GM18508 (cell line): ENCODE measurements around the gene TAS2R60.
"Not testable (repeated sequence)": the region's sequence is repeated elsewhere in the genome, so short reads cannot be mapped to it uniquely, and the experiment has no call there.

ENCODE experiments used
- ATAC-seq: cut with Tn5 transposase; IDR thresholded peaks from one replicate; pipeline ENCODE4 v1.9.1; 2021; ENCODE audit warnings: moderate number of reproducible peaks; ENCODE audit not compliant: insufficient read depth, unreplicated experiment

The TAS2R60 gene

GRCh38 chr7:143410521-143411004 is 32.7 kb upstream of the TAS2R60 start:
- ATAC-seq = no peak

GRCh38 chr7:143411976-143412708 is 31.1 kb upstream of the TAS2R60 start:
- ATAC-seq = no peak

GRCh38 chr7:143413123-143413522 is 30.1 kb upstream of the TAS2R60 start:
- ATAC-seq = no peak

DNA sequence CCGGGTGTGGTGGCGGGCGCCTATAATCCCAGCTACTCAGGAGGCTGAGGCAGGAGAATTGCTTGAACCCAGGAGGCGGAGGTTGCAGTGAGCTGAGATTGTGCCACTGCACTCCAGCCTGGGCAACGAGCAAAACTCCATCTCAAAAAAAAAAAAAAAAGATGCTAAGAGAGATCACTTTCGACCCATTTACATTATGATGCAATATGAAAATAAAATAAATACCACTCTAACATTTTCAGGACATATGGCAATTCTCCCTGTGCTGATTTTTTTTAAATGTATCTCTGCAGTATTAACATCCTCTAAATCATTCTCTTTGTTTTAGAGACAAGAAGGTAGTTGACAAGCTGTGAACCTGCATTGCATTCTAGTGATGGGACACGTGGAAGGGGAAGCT is 28.0 kb upstream of the TAS2R60 start:
- not testable (repeated sequence) for ATAC-seq

- ATAC-seq = no peak
Measured at GRCh38 chr7:143415742-143416397, 27.4 kb upstream of the TAS2R60 start.

GRCh38 chr7:143416565-143417149 is 26.6 kb upstream of the TAS2R60 start:
- ATAC-seq = no peak

DNA sequence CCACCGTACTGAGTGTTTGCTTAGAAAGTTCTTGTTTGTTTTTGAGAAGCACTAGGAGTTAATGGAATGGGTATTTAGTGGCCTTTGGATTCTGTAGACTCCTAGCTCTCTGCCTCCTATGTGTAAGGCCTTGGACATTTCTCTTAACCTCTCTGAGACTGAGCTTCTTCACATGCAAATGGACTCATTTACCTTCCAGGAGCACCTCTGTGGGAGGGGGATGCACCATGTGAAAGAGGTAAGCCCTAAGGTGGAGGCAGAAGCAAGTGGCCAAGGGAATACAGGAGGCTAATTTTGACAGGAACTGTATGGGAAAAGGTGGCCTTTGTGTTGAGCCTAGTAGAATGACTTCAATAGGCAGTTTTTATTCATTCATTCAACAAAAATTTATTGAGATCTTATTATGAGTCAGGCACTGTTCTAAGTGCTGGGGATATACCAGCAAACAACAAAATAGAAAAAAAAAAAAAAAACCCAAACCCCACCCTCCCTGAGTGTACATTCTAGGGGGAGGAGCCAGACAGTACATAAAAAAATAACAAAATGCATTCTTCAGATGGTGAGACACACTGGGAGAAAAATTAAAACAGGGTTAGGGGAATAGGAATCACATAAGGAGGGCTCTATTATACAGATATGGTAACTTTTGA is 25.4 kb upstream of the TAS2R60 start:
- ATAC-seq = no peak

- no peak for ATAC-seq
Measured at GRCh38 chr7:143418681-143419458, 24.4 kb upstream of the TAS2R60 start.

DNA sequence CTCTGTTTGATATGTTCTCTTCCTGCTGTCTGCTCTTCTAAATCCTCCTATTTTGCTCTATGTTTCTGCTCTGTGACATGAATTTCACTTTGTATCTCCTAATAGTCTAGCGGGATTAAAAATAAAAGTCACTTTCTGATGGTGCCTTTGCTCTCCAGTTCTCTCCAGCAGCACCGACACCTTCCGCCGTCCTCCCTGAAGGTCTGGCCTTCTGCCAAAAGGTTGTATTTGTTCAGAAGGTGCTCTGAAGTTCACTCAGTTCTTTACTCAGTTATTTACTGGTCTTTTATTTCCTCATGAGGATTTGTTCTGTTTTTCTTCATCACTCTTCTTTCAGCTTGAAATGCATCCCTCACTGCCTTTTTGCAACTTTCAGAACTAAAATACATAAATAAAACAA is 23.4 kb upstream of the TAS2R60 start:
- ATAC-seq = no peak

GRCh38 chr7:143420624-143421023 is 22.6 kb upstream of the TAS2R60 start:
- ATAC-seq = not testable (repeated sequence)

GRCh38 chr7:143422033-143422432 is 21.2 kb upstream of the TAS2R60 start:
- ATAC-seq = no peak

GRCh38 chr7:143424476-143424875 is 18.8 kb upstream of the TAS2R60 start:
- ATAC-seq = not testable (repeated sequence)

DNA sequence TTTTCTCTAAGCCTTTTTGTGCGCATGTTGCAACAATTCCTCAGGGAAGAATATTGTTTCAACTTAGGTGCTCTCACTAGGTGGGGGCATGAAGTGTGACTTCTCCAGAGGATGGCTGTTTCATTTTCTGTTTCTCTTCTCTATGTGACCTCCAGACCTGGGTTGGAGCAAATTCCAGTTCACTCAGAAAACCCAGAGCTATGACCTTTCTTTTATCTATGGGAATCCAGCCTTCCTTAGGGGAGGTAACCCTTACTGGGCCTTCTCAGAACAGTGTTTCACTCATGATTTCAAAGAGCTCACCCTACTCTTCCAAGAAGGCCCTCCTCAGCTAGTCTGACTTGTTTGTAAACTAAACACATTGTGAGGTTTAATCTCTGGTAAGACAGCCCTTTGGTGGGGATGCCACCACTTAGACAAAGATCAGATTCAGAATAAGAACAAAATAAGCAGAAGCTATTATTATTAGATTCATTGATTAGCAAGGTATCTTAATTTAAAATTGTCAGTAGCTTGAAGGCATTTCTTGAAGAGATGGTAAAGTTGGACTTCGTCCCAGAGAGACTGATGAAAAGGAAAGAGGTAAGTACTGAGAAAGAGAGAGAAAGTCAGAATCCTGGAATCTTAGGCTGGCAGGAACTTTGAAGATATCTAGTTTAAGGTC is 16.6 kb upstream of the TAS2R60 start:
- no peak for ATAC-seq

DNA sequence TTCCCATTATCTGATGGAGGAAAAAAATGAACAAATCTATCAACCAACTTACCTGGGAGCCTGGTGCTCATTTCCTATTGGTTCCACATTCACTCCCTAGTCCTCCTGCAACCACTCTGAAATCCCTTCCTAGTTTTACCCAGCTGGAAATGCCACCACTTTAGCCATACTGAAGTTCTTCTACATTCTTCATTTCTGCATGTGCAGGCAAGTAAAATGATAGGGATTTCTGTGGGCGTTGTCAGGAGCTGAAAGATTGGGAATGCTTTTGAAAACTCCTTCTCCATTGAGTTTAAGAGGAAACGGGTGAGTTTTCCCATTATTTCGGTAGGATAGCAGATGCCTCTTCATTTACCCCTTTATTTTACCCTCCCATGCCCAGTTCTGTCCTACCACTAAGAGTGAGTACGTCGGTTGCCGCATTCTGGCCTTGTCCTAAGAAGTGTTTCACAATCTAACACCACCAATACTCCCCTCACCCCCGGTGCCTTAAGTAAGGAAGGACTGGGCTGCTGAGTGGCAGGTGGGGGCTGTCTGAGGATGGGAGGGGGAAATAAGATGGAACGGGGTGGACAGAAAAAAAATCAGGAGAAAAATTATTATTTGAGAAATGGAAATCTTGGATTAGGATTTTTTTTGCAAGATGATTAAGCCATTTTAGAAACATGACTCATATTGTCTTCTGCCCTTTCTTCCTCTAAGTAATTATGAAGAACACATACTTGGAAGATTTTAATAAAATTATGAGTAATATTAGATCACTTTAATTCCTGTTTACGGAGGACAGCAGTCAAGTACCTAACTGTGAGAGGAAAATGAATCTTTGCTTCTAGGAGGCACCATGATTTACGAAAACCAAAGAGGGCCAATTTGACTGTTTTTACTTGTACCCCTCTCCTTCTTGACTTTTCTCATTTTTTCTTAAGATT is 13.2 kb upstream of the TAS2R60 start:
- no peak for ATAC-seq

DNA sequence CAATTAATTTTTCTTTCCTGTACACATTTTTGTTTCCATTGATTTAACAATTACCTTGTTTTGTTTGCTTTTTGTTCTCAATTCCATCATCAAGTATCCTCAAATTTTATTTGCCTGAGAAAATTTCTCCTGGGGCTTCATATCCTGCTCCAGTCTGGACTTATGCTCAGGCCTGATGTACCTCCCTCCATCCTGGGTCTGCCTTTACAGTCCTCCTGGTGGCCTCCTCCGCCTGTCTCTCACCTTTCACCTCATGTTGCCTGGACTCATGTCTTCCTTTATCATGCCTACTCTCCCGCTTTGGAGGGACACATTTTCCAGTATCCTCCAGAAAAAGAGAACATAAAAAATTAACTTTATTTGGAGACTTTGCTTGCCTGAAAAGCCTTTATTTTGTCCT is 12.1 kb upstream of the TAS2R60 start:
- ATAC-seq = no peak

- ATAC-seq = no peak
Measured at GRCh38 chr7:143433759-143434158, 9.5 kb upstream of the TAS2R60 start.

DNA sequence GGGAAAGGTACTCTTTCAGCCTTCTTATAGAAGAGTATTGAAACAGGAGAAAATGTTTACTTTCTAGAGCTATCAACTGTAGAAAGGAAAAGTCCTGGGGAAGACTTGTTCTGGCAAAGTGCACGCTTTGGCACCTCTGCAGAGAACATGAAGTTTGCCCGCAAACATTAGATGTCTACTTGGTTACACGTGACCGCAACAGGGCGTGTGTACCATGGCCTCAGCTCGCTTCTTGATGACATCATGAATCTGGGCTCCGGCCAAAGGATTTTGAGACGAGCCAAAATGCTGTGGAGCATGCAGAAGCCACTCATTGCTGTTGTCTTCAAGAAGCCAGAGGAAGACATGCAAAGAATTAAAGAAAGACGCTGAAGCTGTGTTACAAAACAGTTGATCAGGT is 8.6 kb upstream of the TAS2R60 start:
- no peak for ATAC-seq

DNA sequence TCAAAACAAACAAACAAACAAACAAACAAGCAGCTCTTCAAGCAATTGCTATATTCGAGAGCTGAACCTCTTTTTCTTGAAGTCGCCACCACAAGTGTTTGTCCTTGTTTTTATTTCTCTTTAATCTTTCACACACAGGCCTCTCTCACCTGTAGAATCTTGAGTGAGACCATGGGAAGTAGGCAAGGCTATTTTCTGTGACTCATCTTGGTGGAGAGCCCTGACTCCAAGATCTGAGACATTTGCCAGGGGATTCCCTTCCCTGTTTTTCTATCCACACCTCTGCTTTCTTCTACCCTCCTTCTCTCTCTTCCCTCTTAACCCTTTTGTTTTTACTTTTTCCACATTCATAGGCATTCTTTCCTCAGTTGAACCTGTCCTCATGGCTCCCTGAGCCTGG is 8.0 kb upstream of the TAS2R60 start:
- ATAC-seq = no peak
